HG03571 (cell line): ENCODE data around the gene PACRG.

ENCODE experiments used
- ATAC-seq: cut with Tn5 transposase; IDR thresholded peaks from one replicate; pipeline ENCODE4 v1.9.1; 2021; ENCODE audit not compliant: unreplicated experiment

Gene PACRG

DNA sequence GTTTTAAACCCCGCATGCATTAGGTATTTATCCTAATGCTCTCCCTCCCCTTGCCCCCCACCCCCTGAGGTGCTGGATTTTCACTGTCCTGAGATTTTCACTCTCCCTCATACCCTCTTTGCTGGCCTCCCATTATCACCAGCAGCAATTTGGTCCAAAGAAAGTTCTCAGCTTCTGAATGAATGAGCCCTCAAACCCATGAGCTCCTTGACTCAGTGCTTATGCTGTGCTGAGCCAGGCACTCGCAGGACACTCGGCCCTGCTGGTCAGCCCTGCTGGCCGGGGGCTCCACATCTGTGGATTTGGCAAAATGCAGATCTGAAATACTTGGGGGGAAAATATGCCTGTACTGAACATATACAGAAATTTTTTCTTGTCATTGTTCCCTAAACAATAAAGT, 533.6 kb downstream of the PACRG start:
- ATAC-seq: no peak

DNA sequence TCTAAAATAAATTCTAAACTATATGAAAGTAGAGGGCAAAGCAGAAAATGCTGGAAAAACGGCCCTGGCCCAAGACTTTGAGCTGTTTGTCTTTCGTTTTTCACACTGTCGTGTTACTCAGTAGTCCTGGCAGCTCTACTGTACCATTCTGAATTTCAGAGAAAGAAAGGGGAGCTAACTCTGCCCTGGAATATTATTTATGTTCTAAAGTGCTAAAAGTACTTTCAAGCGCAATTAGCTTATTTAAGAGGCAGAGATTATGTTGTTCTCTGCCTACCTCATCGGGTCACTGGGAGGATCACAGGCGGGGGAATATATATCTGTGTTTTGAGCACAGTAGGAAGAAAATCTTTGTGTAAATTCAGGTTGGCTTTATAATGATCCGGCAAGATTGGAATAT, 534.3 kb downstream of the PACRG start:
- no peak for ATAC-seq

DNA sequence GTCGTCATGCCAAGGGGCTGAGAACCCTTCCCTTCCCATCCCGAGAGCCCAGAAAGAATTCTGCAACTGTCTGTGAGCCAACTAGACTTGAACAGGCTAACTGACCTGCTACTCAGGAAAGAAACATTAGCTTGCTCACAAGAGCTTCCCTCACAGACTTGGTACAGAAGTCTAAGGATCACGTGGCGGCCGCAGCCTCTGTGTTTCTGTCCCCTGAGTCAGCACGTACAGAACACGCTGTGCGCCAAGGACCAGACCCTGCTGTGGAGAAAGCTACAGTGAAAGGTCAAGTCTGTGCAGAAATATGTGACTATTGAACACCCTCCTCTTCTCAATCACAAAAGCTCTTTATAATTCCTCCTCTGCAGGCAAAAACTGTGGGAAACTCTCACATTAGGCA, 535.4 kb downstream of the PACRG start:
- ATAC-seq: no peak

DNA sequence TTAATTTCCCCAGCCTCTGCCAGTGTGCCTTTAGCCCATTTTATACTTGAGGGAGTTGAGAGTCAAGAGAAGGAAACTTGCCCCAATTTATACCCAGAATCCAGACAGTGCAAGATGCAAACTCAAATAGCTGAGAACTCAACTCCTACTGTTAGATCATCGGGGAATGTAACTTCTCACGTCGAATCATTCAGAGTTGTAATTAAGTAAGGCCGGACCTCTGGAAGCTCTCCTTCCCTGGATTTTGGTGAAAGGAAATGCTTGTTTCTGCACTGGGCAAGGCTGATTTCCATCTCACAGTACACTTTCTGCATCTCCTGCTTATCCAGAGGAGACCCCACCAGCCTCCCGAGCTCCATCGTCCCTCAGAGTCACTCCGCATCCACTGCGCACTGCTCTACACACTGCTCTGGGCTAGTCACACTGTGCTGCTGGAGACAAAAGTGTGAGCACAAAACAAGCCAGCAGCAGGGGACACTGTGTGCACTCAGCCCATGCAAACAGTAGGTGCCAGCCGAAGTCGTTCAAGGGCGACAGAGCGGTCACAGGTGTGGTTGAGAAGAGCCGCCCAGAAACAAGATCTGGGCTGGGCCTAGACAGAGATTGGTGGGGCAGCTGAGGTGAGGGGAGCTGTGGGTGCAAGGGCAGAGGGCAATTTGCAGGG, 536.4 kb downstream of the PACRG start:
- no peak for ATAC-seq

GRCh38 chr6:163264662-163265035, 536.9 kb downstream of the PACRG start:
- ATAC-seq: no peak

DNA sequence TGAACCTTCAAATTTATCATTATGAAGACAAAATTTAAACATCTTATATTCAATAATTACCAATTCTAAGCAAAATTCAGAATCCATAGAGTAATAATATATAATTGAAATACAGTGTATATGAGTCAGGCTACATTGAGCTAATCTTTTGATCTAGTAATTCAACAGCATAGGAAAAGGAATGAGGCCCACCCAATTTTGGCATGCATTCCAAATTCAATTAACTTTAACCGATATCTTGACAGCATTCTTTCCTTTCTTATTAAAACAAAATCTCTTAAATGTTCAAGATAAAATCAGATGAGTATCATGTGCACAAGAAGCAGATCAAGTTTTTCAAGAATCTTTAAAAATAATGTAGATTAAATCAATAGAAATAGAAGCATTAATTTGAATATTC, 553.9 kb downstream of the PACRG start:
- ATAC-seq: no peak

DNA sequence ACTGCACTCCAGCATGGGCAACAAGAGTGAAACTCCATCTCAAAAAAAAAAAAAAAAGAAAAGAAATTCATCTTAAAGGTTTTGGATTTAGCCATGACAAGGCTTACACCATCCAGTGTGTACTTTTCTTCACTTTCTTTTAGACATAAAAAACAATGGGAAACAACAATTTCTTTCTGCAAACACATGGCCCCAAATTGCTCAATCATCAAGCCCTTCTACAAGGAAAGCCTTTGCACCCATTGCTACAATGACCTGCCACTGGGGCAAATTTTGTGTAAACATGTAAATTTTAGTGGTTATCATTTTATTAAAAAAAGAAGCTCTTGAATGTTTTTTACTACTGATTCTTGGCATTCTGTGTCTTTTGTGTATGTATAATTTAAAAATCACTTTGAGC, 554.9 kb downstream of the PACRG start:
- no peak for ATAC-seq

GRCh38 chr6:163284151-163284550, 556.4 kb downstream of the PACRG start:
- no peak for ATAC-seq

DNA sequence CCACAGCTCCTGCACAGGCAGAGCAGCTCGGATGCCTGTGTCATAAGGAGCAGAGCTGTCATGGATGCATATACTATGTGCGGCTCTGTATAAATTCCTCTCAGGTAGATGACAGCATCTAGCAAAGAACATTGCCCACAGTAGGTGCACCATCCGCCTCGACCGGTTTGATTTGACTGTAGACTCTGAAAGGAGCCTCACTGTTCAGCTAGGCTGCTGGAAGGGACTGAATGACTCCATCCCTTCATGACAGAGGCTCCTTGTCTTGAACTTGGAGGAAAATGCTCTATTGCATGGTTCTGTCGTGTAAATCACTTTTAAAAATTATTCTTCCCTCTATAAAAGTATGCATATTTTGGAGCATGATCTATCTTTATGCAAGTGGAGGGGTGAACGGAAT, 557.9 kb downstream of the PACRG start:
- ATAC-seq: no peak

DNA sequence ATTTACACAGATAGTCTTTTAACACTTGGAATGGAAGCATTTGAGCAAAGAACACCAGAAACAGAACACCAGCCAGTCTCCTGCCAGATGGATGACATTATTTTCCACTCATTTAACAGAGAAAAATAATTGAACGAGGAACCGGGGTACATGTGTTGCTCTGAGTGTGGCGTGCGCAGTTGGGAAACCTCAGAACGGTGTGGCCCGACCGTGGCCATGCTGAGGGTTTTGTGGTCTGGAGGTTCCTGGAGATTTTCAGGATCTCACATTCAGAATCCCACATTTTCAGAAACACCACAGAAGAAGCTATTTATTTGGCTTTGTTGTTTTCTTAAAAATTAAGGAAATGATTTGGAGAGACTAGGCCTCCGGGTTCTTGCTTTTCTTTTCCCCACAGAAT, 559.9 kb downstream of the PACRG start:
- ATAC-seq: no peak

GRCh38 chr6:163288066-163288465, 560.3 kb downstream of the PACRG start:
- no peak for ATAC-seq

- no peak for ATAC-seq
Observed at GRCh38 chr6:163288915-163289314, 561.1 kb downstream of the PACRG start.

GRCh38 chr6:163289447-163289846, 561.7 kb downstream of the PACRG start:
- no peak for ATAC-seq

- no peak for ATAC-seq
Observed at GRCh38 chr6:163290545-163291274, 562.9 kb downstream of the PACRG start.

- ATAC-seq: no peak
Observed at GRCh38 chr6:163291622-163292021, 563.8 kb downstream of the PACRG start.

- no peak for ATAC-seq
Observed at GRCh38 chr6:163293286-163293685, 565.5 kb downstream of the PACRG start.

DNA sequence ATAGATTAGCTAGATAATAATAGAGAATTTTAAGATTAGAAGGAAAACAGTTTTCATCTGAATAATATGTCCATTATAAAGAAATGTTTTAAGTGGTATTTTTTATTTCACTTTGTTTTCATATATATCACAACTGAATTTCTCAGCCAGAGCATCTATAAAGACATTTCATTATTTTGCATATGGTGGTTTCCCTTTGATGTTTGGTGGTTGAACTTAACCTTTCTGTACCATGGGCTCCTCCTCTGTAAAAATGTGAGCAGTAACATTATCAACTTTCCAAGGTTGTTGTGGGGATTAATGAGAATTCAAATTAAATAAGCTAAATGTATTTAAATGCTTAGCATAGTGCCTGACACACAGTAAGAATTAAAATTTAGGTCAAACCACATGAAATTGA, 567.0 kb downstream of the PACRG start:
- no peak for ATAC-seq

GRCh38 chr6:163296835-163297519, 569.2 kb downstream of the PACRG start:
- no peak for ATAC-seq

DNA sequence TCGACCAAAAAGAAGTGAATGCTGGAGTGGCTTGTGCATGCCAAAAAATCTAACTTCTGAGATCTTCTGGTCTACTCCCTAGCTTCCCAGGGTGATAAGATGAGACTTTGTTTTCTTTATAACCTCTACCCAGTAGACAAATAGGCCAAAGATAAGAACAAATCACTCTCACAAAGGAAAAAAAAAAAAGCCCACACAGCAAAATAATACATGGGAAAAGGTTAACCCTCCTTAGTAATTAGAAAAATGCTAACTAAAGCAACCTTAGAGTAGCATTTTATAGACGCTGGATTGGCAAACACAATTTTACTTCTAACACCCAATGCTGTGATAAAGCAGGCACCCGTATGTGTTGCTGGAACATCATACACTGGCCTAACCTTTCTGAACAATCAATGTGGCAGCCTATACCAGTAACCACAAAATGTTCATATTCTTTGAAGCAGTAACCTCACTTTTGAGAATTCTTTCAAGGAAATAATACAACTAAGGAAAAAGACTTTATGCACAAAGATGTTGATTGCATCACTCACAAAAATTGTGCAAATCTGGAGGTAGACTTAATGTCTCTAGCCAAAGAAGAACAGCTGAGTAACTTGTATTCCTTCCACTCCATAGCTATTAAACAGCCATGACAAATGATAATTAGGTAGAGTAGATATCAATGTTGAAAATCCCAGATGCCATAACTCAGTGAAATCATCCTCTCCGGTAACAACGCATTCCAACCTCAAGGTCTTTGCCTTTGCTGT, 570.5 kb downstream of the PACRG start:
- no peak for ATAC-seq

DNA sequence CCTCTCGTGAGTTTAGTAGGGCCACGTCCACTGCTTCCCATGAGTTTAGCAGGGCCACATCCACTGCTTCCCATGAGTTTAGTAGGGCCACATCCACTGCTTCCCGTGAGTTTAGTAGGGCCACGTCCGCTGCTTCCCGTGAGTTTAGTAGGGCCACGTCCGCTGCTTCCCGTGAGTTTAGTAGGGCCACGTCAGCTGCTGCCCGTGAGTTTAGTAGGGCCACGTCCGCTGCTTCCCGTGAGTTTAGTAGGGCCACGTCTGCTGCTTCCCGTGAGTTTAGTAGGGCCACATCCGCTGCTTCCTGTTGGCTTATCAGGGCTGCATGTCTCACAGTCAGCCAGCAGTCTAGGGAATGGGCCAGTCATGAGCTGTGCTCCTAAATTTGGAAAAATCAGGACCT, 573.1 kb downstream of the PACRG start:
- ATAC-seq: no peak
